Osteoblast (primary cell): ENCODE measurements around the gene COX15. TPM values are rescaled to one million over a fixed set of nuclear protein-coding genes. Genes with fewer than 3 reads are reported as not detected.

Experiments used
- DNase-seq: peaks from one replicate; pipeline ENCODE4 v3.0.0; 2011; ENCODE audit warnings: low spot score, mixed read lengths; ENCODE audit not compliant: insufficient read length; ENCODE audit errors: missing footprints
- H2AFZ ChIP-seq: 2 replicates; pipeline ENCODE4 v1.6.0; 2011; ENCODE audit warnings: mild to moderate bottlenecking, low read length
- H3K27ac ChIP-seq: 2 replicates; pipeline ENCODE4 v1.5.1; 2011; ENCODE audit warnings: mild to moderate bottlenecking, low read depth, low read length, moderate library complexity
- H3K27me3 ChIP-seq: 2 replicates; pipeline ENCODE4 v1.6.0; 2012; ENCODE audit warnings: mild to moderate bottlenecking, control low read depth, inconsistent platforms, low read length, moderate library complexity; ENCODE audit not compliant: insufficient read depth
- H3K36me3 ChIP-seq: 2 replicates; pipeline ENCODE4 v1.5.1; 2011; ENCODE audit warnings: mild to moderate bottlenecking, low read length, control low read depth, moderate library complexity; ENCODE audit not compliant: insufficient read depth
- H3K4me1 ChIP-seq: 2 replicates; pipeline ENCODE4 v1.5.1; 2011; ENCODE audit warnings: mild to moderate bottlenecking, low read length, control low read depth, moderate library complexity; ENCODE audit not compliant: insufficient read depth
- H3K4me2 ChIP-seq: 2 replicates; pipeline ENCODE4 v1.6.0; 2011; ENCODE audit warnings: mild to moderate bottlenecking, low read length; ENCODE audit not compliant: insufficient read depth
- H3K4me3 ChIP-seq: fragments of 200-600 bp; sonication (generic); 3 replicates; pipeline ENCODE4 v1.5.1; 2012; ENCODE audit warnings: mild to moderate bottlenecking, low read length, inconsistent platforms; ENCODE audit not compliant: insufficient read depth
- H3K79me2 ChIP-seq: 2 replicates; pipeline ENCODE4 v1.6.0; 2012; ENCODE audit warnings: mild to moderate bottlenecking, low read length, control low read depth, inconsistent platforms; ENCODE audit not compliant: insufficient read depth
- H3K9me3 ChIP-seq: 2 replicates; pipeline ENCODE4 v1.5.1; 2011; ENCODE audit warnings: low read depth, low read length, control low read depth
- H4K20me1 ChIP-seq: 2 replicates; pipeline ENCODE4 v1.6.0; 2012; ENCODE audit warnings: mild to moderate bottlenecking, low read length, control low read depth; ENCODE audit not compliant: insufficient read depth
- total RNA-seq: library from RNA; depleted of rRNA; stranded (reverse); fragments of >200 nt; gene quantifications from 2 replicates; pipeline ENCODE4 v1.2.3, GENCODE V29; 2012
- TF ChIP-seq, protein P1 (sequence below): IDR thresholded peaks from 2 replicates; pipeline ENCODE4 v1.5.1; 2011; ENCODE audit warnings: mild to moderate bottlenecking, low read depth, low read length, moderate library complexity; ENCODE audit errors: extremely low read depth

COX15 gene
- total RNA-seq, 1 donor, result 36.9 TPM

GRCh38 chr10:99758211-99758891 lies 26.4 kb upstream of the COX15 start:
- Histone ChIP-seq H3K36me3 (peaks cover 43% of the 10 kb centered on the region), H4K20me1 (no peaks in the 10 kb centered on the region), H3K4me3 (no peak overlapping the region), H3K4me1 (peaks cover 6% of the 10 kb centered on the region), H3K27me3 (no peaks in the 10 kb centered on the region), H3K79me2 (no peaks in the 10 kb centered on the region), H3K9me3 (no peaks in the 10 kb centered on the region), H3K4me2 (no peak overlapping the region), H2AFZ (no peak overlapping the region), H3K27ac (no peak overlapping the region)
- TF ChIP-seq, protein P1, sequence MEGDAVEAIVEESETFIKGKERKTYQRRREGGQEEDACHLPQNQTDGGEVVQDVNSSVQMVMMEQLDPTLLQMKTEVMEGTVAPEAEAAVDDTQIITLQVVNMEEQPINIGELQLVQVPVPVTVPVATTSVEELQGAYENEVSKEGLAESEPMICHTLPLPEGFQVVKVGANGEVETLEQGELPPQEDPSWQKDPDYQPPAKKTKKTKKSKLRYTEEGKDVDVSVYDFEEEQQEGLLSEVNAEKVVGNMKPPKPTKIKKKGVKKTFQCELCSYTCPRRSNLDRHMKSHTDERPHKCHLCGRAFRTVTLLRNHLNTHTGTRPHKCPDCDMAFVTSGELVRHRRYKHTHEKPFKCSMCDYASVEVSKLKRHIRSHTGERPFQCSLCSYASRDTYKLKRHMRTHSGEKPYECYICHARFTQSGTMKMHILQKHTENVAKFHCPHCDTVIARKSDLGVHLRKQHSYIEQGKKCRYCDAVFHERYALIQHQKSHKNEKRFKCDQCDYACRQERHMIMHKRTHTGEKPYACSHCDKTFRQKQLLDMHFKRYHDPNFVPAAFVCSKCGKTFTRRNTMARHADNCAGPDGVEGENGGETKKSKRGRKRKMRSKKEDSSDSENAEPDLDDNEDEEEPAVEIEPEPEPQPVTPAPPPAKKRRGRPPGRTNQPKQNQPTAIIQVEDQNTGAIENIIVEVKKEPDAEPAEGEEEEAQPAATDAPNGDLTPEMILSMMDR, result no peak
- no peak for DNase-seq

- H3K4me2 ChIP-seq, result no peak overlapping the region
- H3K9me3 ChIP-seq, result no peaks in the 10 kb centered on the region
- no peak for DNase-seq
- no peak overlapping the region for H3K27ac ChIP-seq
- H2AFZ ChIP-seq, result no peak overlapping the region
- no peaks in the 10 kb centered on the region for H3K27me3 ChIP-seq
- H3K36me3 ChIP-seq, result peaks cover 50% of the 10 kb centered on the region
- TF ChIP-seq, protein P1, result no peak
- no peaks in the 10 kb centered on the region for H4K20me1 ChIP-seq
- no peaks in the 10 kb centered on the region for H3K79me2 ChIP-seq
- H3K4me1 ChIP-seq, result peaks cover 6% of the 10 kb centered on the region
- H3K4me3 ChIP-seq, result no peak overlapping the region
Measured at GRCh38 chr10:99756159-99756558, 24.2 kb upstream of the COX15 start.

DNA sequence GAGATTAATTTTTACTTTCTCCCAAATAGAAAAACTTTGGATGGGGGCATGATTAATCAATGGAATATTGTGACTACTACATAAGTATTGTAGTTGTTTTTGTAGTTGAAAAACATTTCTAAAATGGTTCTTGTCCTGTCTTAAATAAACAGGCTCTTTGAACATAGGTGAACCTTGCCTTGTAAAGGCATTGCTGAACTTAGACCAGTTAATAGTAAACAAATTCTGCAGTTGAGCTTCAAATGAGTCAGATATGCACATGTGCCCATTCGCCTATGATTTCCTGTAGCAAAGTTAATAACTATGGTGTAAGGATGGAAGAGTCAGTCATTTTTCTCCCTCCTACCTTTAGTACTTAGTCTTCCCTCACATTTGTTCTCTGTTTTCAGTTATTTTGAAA lies 22.7 kb upstream of the COX15 start:
- Histone ChIP-seq H3K36me3 (peaks cover 44% of the 10 kb centered on the region), H3K4me2 (no peak overlapping the region), H3K27ac (no peak overlapping the region), H4K20me1 (no peaks in the 10 kb centered on the region), H3K4me1 (peaks cover 6% of the 10 kb centered on the region), H3K9me3 (no peaks in the 10 kb centered on the region), H3K4me3 (no peak overlapping the region), H3K27me3 (no peaks in the 10 kb centered on the region), H2AFZ (no peak overlapping the region), H3K79me2 (no peaks in the 10 kb centered on the region)
- TF ChIP-seq, protein P1, result no peak
- DNase-seq, result no peak

DNA sequence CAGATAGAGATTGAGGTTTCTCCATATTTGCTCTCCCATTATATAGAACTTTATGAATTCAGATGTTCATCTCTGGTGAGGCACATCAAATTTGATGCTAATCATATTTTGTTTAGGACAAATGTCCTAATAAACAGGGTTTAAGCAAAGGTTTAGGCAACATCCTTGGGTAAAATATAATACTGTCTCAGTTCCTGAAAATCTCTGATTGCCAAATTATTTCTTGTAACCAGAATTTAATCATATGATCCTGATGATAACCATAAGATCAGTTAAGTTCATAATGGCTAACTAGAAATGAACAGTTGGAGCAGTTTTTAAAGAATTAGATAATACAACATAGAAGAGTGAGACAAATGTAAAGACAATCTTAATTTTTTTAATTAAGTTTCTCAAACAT lies 18.7 kb upstream of the COX15 start:
- H3K27me3 ChIP-seq, result no peaks in the 10 kb centered on the region
- no peak for DNase-seq
- H3K4me2 ChIP-seq, result no peak overlapping the region
- no peak overlapping the region for H3K4me3 ChIP-seq
- no peaks in the 10 kb centered on the region for H4K20me1 ChIP-seq
- TF ChIP-seq, protein P1, result no peak
- H2AFZ ChIP-seq, result no peak overlapping the region
- H3K4me1 ChIP-seq, result no peaks in the 10 kb centered on the region
- H3K27ac ChIP-seq, result no peak overlapping the region
- H3K79me2 ChIP-seq, result no peaks in the 10 kb centered on the region
- peaks cover 37% of the 10 kb centered on the region for H3K36me3 ChIP-seq
- no peaks in the 10 kb centered on the region for H3K9me3 ChIP-seq
